H9 (cell line): ENCODE data around the gene C6orf52. TPM values are rescaled to one million over a fixed set of nuclear protein-coding genes. Genes with fewer than 3 reads are reported as not detected.

Experiments used
- DNase-seq: peaks from one replicate; pipeline ENCODE4 v3.0.0-alpha.2; 2017
- H2AFZ ChIP-seq: one replicate; pipeline ENCODE4 v1.6.1; 2013; ENCODE audit warnings: mild to moderate bottlenecking, low read length, control low read depth, moderate library complexity
- H2AK5ac ChIP-seq: 2 replicates; pipeline ENCODE4 v1.6.1; 2013; ENCODE audit warnings: low read length, control low read depth, mixed read lengths; ENCODE audit not compliant: insufficient read length
- H2BK120ac ChIP-seq: one replicate; pipeline ENCODE4 v1.6.1; 2013; ENCODE audit warnings: low read depth, mild to moderate bottlenecking, low read length, control low read depth, inconsistent platforms; ENCODE audit not compliant: poor library complexity, severe bottlenecking
- H2BK12ac ChIP-seq: 2 replicates; pipeline ENCODE4 v1.6.1; 2013; ENCODE audit warnings: low read length, control low read depth, mixed read lengths, low read depth; ENCODE audit not compliant: insufficient read length
- H2BK15ac ChIP-seq: 2 replicates; pipeline ENCODE4 v1.6.1; 2013; ENCODE audit warnings: low read depth, low read length, control low read depth
- H2BK20ac ChIP-seq: one replicate; pipeline ENCODE4 v1.6.1; 2013; ENCODE audit warnings: low read depth, mild to moderate bottlenecking, low read length, control low read depth, inconsistent platforms; ENCODE audit not compliant: poor library complexity, severe bottlenecking
- H2BK5ac ChIP-seq: 2 replicates; pipeline ENCODE4 v1.6.1; 2013; ENCODE audit warnings: low read length, control low read depth, mixed read lengths; ENCODE audit not compliant: insufficient read length
- H3K14ac ChIP-seq: 2 replicates; pipeline ENCODE4 v1.6.1; 2013; ENCODE audit warnings: low read length, control low read depth; ENCODE audit not compliant: insufficient read depth
- H3K18ac ChIP-seq: 2 replicates; pipeline ENCODE4 v1.6.1; 2013; ENCODE audit warnings: low read depth, mild to moderate bottlenecking, mixed read lengths, low read length, control low read depth; ENCODE audit not compliant: insufficient read length
- H3K23ac ChIP-seq: 2 replicates; pipeline ENCODE4 v1.6.1; 2013; ENCODE audit warnings: low read length, control low read depth, mixed read lengths, low read depth; ENCODE audit not compliant: insufficient read length
- H3K23me2 ChIP-seq: 2 replicates; pipeline ENCODE4 v1.6.1; 2013; ENCODE audit warnings: low read depth, mild to moderate bottlenecking, mixed read lengths, low read length, control low read depth; ENCODE audit not compliant: insufficient read length, poor library complexity, severe bottlenecking
- H3K27ac ChIP-seq: 2 replicates; pipeline ENCODE4 v1.5.1; 2013; ENCODE audit warnings: low read length, control low read depth, mixed read lengths, low read depth; ENCODE audit not compliant: insufficient read length
- H3K27me3 ChIP-seq: 2 replicates; pipeline ENCODE4 v1.6.1; 2013; ENCODE audit warnings: low read length, control low read depth, inconsistent platforms; ENCODE audit not compliant: insufficient read depth
- H3K4ac ChIP-seq: 2 replicates; pipeline ENCODE4 v1.6.1; 2013; ENCODE audit warnings: low read depth, mild to moderate bottlenecking, control low read depth, inconsistent platforms, low read length, moderate library complexity
- H3K4me1 ChIP-seq: 2 replicates; pipeline ENCODE4 v1.6.1; 2013; ENCODE audit warnings: low read length, control low read depth, inconsistent platforms; ENCODE audit not compliant: insufficient read depth
- H3K4me2 ChIP-seq: 2 replicates; pipeline ENCODE4 v1.6.1; 2013; ENCODE audit warnings: low read length, control low read depth, mixed read lengths; ENCODE audit not compliant: insufficient read length, insufficient read depth
- H3K56ac ChIP-seq: 2 replicates; pipeline ENCODE4 v1.6.1; 2013; ENCODE audit warnings: low read depth, mild to moderate bottlenecking, mixed read lengths, low read length, control low read depth; ENCODE audit not compliant: insufficient read length
- H3K79me1 ChIP-seq: 2 replicates; pipeline ENCODE4 v1.6.1; 2013; ENCODE audit warnings: low read depth, mild to moderate bottlenecking, moderate library complexity, low read length, control low read depth, inconsistent platforms; ENCODE audit not compliant: insufficient read depth, poor library complexity, severe bottlenecking
- H3K79me2 ChIP-seq: 2 replicates; pipeline ENCODE4 v1.6.1; 2013; ENCODE audit warnings: low read length, control low read depth, inconsistent platforms; ENCODE audit not compliant: insufficient read depth
- H3K9ac ChIP-seq: 2 replicates; pipeline ENCODE4 v1.6.1; 2013; ENCODE audit warnings: low read length, control low read depth, mixed read lengths; ENCODE audit not compliant: insufficient read length; ENCODE audit errors: extremely low read depth
- H3K9me3 ChIP-seq: one replicate; pipeline ENCODE4 v1.6.1; 2013; ENCODE audit warnings: low read depth, low read length, inconsistent platforms; ENCODE audit not compliant: control insufficient read depth
- H3T11ph ChIP-seq: one replicate; pipeline ENCODE4 v1.6.1; 2013; ENCODE audit warnings: mild to moderate bottlenecking, low read length, control low read depth, inconsistent platforms
- H4K20me1 ChIP-seq: one replicate; pipeline ENCODE4 v1.6.1; 2013; ENCODE audit not compliant: control insufficient read depth, insufficient read length, insufficient read depth
- H4K5ac ChIP-seq: 2 replicates; pipeline ENCODE4 v1.6.1; 2013; ENCODE audit warnings: low read depth, mild to moderate bottlenecking, mixed read lengths, low read length, control low read depth; ENCODE audit not compliant: insufficient read length
- H4K8ac ChIP-seq: replicated peaks from 2 replicates; pipeline ENCODE4 v1.6.1; 2013; ENCODE audit warnings: low read length, control low read depth, mixed read lengths, low read depth; ENCODE audit not compliant: insufficient read length
- H4K91ac ChIP-seq: 2 replicates; pipeline ENCODE4 v1.6.1; 2013; ENCODE audit warnings: low read depth, mild to moderate bottlenecking, moderate library complexity, mixed read lengths, low read length, control low read depth; ENCODE audit not compliant: insufficient read length
- H3K27ac Mint-ChIP-seq, 3 experiments: 2 replicates in 2 of 3; 3 replicates in 1 of 3; pipeline ENCODE4 v1.8.0; 2020 to 2021; ENCODE audit warnings: mixed read lengths in 3 of 3, mild to moderate bottlenecking in 1 of 3, moderate library complexity in 1 of 3
- H3K27me3 Mint-ChIP-seq: 2 replicates; pipeline ENCODE4 v1.8.0; 2021; ENCODE audit warnings: low read depth, mild to moderate bottlenecking, moderate library complexity, mixed read lengths
- H3K36me3 Mint-ChIP-seq, 3 experiments: 2 replicates in 2 of 3; 3 replicates in 1 of 3; pipeline ENCODE4 v1.8.0; 2020 to 2021; ENCODE audit warnings: low read depth in 3 of 3, mixed read lengths in 3 of 3; ENCODE audit not compliant: insufficient read depth in 1 of 3
- H3K4me1 Mint-ChIP-seq, 2 experiments: 2 replicates each; pipeline ENCODE4 v1.8.0; 2020; ENCODE audit warnings: mixed read lengths in 2 of 2
- H3K4me3 Mint-ChIP-seq, 2 experiments: 2 replicates in 1 of 2; 3 replicates in 1 of 2; pipeline ENCODE4 v1.8.0; 2020 to 2021; ENCODE audit warnings: mild to moderate bottlenecking in 2 of 2, mixed read lengths in 2 of 2, moderate library complexity in 1 of 2
- H3K9me3 Mint-ChIP-seq, 2 experiments: 2 replicates in 1 of 2; 3 replicates in 1 of 2; pipeline ENCODE4 v1.8.0; 2020; ENCODE audit warnings: mild to moderate bottlenecking in 2 of 2, mixed read lengths in 2 of 2, moderate library complexity in 1 of 2
- CTCF ChIP-seq: fragments of 200-600 bp; sonication (generic); conservative IDR thresholded peaks from 3 replicates; pipeline ENCODE4 v1.8.0; 2021; ENCODE audit warnings: antibody characterized with exemption, mild to moderate bottlenecking
- WGBS: extraction: QIAGEN DNeasy Blood & Tissue Kit; methylation state at CpG from one replicate; pipeline ENCODE4 v1.1.7; 2013; ENCODE audit warnings: missing lambda C conversion rate, low lambda C conversion rate, mixed read lengths; ENCODE audit not compliant: insufficient read length; ENCODE audit errors: extremely low coverage; 5-methylcytosine and 5-hydroxymethylcytosine counted together
- total RNA-seq: library from RNA; stranded (reverse); gene quantifications from 2 replicates; pipeline ENCODE4 v1.2.1, GENCODE V29; 2021

Gene C6orf52
- total RNA-seq, 1 experiment from 2014 or later, result 1.8 TPM

- H2AFZ ChIP-seq, result no peak overlapping the region
- no peak overlapping the region for H2BK5ac ChIP-seq
- DNase-seq, result peak; percentile 34
- peak overlapping the region in 1 of 2 experiments; percentile 48; a peak in 2 of 5 replicates for H3K4me3 Mint-ChIP-seq
- H3K4me1 ChIP-seq, result no peaks in the 10 kb centered on the region
- no peak overlapping the region for H3K4me2 ChIP-seq
- peaks cover 0 to 6% of the 10 kb centered on the region in 2 experiments; a peak in 2 of 4 replicates for H3K4me1 Mint-ChIP-seq
- H3K36me3 Mint-ChIP-seq, result peaks cover 0 to under 1% (median 0%) of the 10 kb centered on the region in 3 experiments; a peak in 4 of 7 replicates
- H3K23me2 ChIP-seq, result no peaks in the 10 kb centered on the region
- no peaks in the 10 kb centered on the region for H3K27me3 ChIP-seq
- no peak for TF ChIP-seq CTCF
- no peak overlapping the region for H2BK15ac ChIP-seq
- H3K9me3 ChIP-seq, result no peaks in the 10 kb centered on the region
- no peak overlapping the region for H3K14ac ChIP-seq
- H3K27ac Mint-ChIP-seq, result no peak overlapping the region
- H3K9me3 Mint-ChIP-seq, result peaks cover 3 to 4% of the 10 kb centered on the region in 2 experiments; a peak in 3 of 5 replicates
- H4K5ac ChIP-seq, result no peak overlapping the region
- H2BK20ac ChIP-seq, result no peak overlapping the region
- H4K20me1 ChIP-seq, result no peaks in the 10 kb centered on the region
- WGBS, result no CpG with 5 or more reads among the region's 24 CpGs
- H3K9ac ChIP-seq, result no peak overlapping the region
- H3K23ac ChIP-seq, result no peak overlapping the region
- no peak overlapping the region for H4K8ac ChIP-seq
- H3K18ac ChIP-seq, result no peak overlapping the region
- H3K56ac ChIP-seq, result no peak overlapping the region
- no peak overlapping the region for H3K27ac ChIP-seq
- H2BK120ac ChIP-seq, result no peak overlapping the region
- peaks cover 9% of the 10 kb centered on the region for H3K27me3 Mint-ChIP-seq
- H2BK12ac ChIP-seq, result no peak overlapping the region
- H2AK5ac ChIP-seq, result no peak overlapping the region
- no peaks in the 10 kb centered on the region for H3K79me2 ChIP-seq
- H3K79me1 ChIP-seq, result no peaks in the 10 kb centered on the region
- H3K4ac ChIP-seq, result no peak overlapping the region
- no peak overlapping the region for H3T11ph ChIP-seq
- no peak overlapping the region for H4K91ac ChIP-seq
Observed at GRCh38 chr6:10658910-10659698, 35.3 kb downstream of the C6orf52 start.
